Sigmoid colon (tissue), 7 donors: Measurements from ENCODE around the gene CACNA1C. TPM values are rescaled to one million over a fixed set of nuclear protein-coding genes. Genes with fewer than 3 reads are reported as not detected.
A peak's percentile ranks its signal among the peaks of the same experiment; 100 is the strongest.

ENCODE experiments used
- DNase-seq: peaks from one replicate; pipeline ENCODE4 v3.0.0-alpha.2; 2019
- H3K27ac ChIP-seq, 4 donors: fragments of 200-600 bp; sonication (generic); one replicate each; pipeline ENCODE4 v1.5.1; 2016 to 2019; ENCODE audit warnings: mild to moderate bottlenecking in 1 of 4
- H3K27me3 ChIP-seq, 3 donors: fragments of 200-600 bp; sonication (generic); one replicate each; pipeline ENCODE4 v1.5.1; 2019; ENCODE audit warnings: mild to moderate bottlenecking in 1 of 3
- H3K36me3 ChIP-seq, 4 donors: fragments of 200-600 bp; sonication (generic); one replicate each; pipeline ENCODE4 v1.5.1; 2016 to 2019
- H3K4me1 ChIP-seq, 4 donors: fragments of 200-600 bp; sonication (generic); one replicate each; pipeline ENCODE4 v1.5.1; 2017 to 2019
- H3K4me3 ChIP-seq, 4 donors: fragments of 200-600 bp; sonication (generic); one replicate each; pipeline ENCODE4 v1.5.1; 2017 to 2019; ENCODE audit warnings: mild to moderate bottlenecking in 2 of 4, moderate library complexity in 1 of 4
- H3K9me3 ChIP-seq, 4 donors: fragments of 200-600 bp in 3 of 4; sonication (generic) in 3 of 4; one replicate each; pipeline versions ENCODE4 v1.5.1 to v1.6.1; 2013 to 2019
- EP300 ChIP-seq, 4 donors: sonication (generic); formaldehyde crosslinking; IDR thresholded peaks; one replicate each; pipeline ENCODE4 v1.6.1; 2017; ENCODE audit warnings: antibody characterized with exemption in 4 of 4
- POLR2A ChIP-seq, 2 donors: fragments of 450-650 bp; IDR thresholded peaks; one replicate each; pipeline ENCODE4 v1.6.1; 2016; ENCODE audit warnings: antibody characterized with exemption in 2 of 2, mild to moderate bottlenecking in 2 of 2, moderate library complexity in 2 of 2
- POLR2AphosphoS5 ChIP-seq, 4 donors: sonication (generic); formaldehyde crosslinking; IDR thresholded peaks; one replicate each; pipeline ENCODE4 v1.6.1; 2017; ENCODE audit warnings: antibody characterized with exemption in 4 of 4
- WGBS, 2 donors: extraction: QIAGEN DNeasy Blood & Tissue Kit; methylation state at CpG; one replicate each; pipeline ENCODE4 v1.1.7; 2013; 5-methylcytosine and 5-hydroxymethylcytosine counted together
- intact Hi-C: fragments of 100-400 bp; cut with DNase I; formaldehyde crosslinking; loops from one replicate; pipeline ENCODE4 v1.15.1; 2023
- polyA plus RNA-seq, 3 donors: library from polyadenylated mRNA; stranded (reverse); fragments of 200-250 nt; gene quantifications; one replicate each; pipeline ENCODE4 v1.2.3, GENCODE V29; 2013
- total RNA-seq, 4 donors: library from RNA; depleted of rRNA; stranded (reverse); fragments of >200 nt; gene quantifications; one replicate each; pipeline ENCODE4 v1.1.0, GENCODE V29; 2016
- TF ChIP-seq, protein P1 (sequence below), 4 experiments: fragments of 450-650 bp in 3 of 4; fragments of 200-600 bp in 1 of 4; IDR thresholded peaks; one replicate each; pipeline ENCODE4 v1.5.1; 2016 to 2019; ENCODE audit warnings: antibody characterized with exemption in 4 of 4, mild to moderate bottlenecking in 3 of 4, moderate library complexity in 2 of 4
- donor health status: healthy with polysubstance abuse.
- donor health status: Bipolar disorder and iron deficiency.
- donor health status: healthy.

CACNA1C gene
- total and polyA plus RNA-seq, 7 donors: 0.46 to 213 (median 62.0) TPM

DNA sequence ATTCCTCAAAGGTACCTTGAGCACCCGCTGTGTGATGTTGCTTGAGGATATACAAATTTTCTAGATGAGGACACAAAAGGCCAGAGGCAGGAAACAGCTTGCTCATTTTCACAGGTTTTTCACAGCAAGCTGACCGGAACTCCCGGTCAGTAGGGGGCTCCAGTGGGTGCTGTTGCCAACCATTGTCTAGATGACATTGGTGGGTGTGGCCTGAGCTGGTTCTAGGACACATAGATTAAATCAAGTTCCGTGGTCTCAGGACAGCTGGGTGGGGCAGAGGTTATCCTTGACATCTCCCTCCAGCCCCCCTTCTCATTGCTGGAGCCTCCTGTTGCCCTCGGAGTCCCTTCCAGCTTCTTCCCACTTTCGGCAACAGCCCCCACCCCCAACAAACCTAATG lies 588.4 kb downstream of the CACNA1C start:
- no peaks in the 10 kb centered on the region for H3K9me3 ChIP-seq
- TF ChIP-seq POLR2AphosphoS5 (IDR thresholded peaks at IDR 0.05): no peak
- TF ChIP-seq, protein P1, sequence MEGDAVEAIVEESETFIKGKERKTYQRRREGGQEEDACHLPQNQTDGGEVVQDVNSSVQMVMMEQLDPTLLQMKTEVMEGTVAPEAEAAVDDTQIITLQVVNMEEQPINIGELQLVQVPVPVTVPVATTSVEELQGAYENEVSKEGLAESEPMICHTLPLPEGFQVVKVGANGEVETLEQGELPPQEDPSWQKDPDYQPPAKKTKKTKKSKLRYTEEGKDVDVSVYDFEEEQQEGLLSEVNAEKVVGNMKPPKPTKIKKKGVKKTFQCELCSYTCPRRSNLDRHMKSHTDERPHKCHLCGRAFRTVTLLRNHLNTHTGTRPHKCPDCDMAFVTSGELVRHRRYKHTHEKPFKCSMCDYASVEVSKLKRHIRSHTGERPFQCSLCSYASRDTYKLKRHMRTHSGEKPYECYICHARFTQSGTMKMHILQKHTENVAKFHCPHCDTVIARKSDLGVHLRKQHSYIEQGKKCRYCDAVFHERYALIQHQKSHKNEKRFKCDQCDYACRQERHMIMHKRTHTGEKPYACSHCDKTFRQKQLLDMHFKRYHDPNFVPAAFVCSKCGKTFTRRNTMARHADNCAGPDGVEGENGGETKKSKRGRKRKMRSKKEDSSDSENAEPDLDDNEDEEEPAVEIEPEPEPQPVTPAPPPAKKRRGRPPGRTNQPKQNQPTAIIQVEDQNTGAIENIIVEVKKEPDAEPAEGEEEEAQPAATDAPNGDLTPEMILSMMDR (IDR thresholded peaks at IDR 0.05): no peak
- TF ChIP-seq POLR2A (IDR thresholded peaks at IDR 0.05): no peak
- peak; percentile 54 for DNase-seq
- WGBS, 2 donors: 73 to 78% methylated on average over 6 of the region's 6 CpGs
- peaks cover 0 to 37% (median 13%) of the 10 kb centered on the region in 4 donors for H3K36me3 ChIP-seq
- no peaks in the 10 kb centered on the region for H3K27me3 ChIP-seq
- H3K27ac ChIP-seq: peak overlapping the region in 3 of 4 donors; percentile 25 to 69 (median 57)
- no peak overlapping the region for H3K4me3 ChIP-seq
- intact Hi-C loops: no loop called here
- peaks cover 0 to 23% (median 14%) of the 10 kb centered on the region in 4 donors for H3K4me1 ChIP-seq

DNA sequence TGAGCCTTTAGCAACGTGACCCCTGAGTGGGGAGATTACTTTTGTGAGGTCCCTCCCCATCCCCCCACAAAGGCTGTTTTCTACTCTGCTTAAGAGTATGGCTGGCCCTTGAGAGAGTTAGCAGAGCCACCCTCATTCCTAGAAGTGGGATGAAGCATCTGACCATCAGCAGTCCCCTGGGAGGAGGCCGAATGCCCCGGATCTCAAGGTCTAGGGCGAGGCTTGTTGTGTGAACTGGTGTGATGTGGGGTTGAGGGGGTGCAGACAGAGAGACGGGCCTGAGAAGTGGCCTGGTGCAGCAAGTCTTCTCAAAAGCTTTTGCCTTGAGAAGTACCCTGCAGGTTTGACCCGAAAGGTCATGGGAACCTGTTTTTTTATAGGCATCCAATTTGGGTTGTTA lies 589.0 kb downstream of the CACNA1C start:
- 82 to 83% methylated on average over 6 of the region's 6 CpGs for WGBS, 2 donors
- H3K36me3 ChIP-seq: peaks cover 0 to 37% (median 13%) of the 10 kb centered on the region in 4 donors
- H3K9me3 ChIP-seq: no peaks in the 10 kb centered on the region
- peak overlapping the region in 1 of 4 donors; percentile 69 for H3K27ac ChIP-seq
- intact Hi-C loops: no loop called here
- TF ChIP-seq POLR2A (IDR thresholded peaks at IDR 0.05) (no peak), POLR2AphosphoS5 (IDR thresholded peaks at IDR 0.05) (no peak), EP300 (IDR thresholded peaks at IDR 0.05) (no peak)
- TF ChIP-seq, protein P1 (IDR thresholded peaks at IDR 0.05): no peak
- peak; percentile 55 for DNase-seq
- no peaks in the 10 kb centered on the region for H3K27me3 ChIP-seq
- H3K4me3 ChIP-seq: no peak overlapping the region
- peaks cover 0 to 23% (median 14%) of the 10 kb centered on the region in 4 donors for H3K4me1 ChIP-seq

GRCh38 chr12:2642176-2642892 lies 589.5 kb downstream of the CACNA1C start:
- peaks cover 0 to 37% (median 13%) of the 10 kb centered on the region in 4 donors for H3K36me3 ChIP-seq
- no peak overlapping the region for H3K27ac ChIP-seq
- no peak overlapping the region for H3K4me3 ChIP-seq
- no peaks in the 10 kb centered on the region for H3K27me3 ChIP-seq
- DNase-seq: peak; percentile 9
- TF ChIP-seq, protein P1 (IDR thresholded peaks at IDR 0.05): no peak
- TF ChIP-seq POLR2A (IDR thresholded peaks at IDR 0.05) (no peak), EP300 (IDR thresholded peaks at IDR 0.05) (no peak), POLR2AphosphoS5 (IDR thresholded peaks at IDR 0.05) (no peak)
- no peaks in the 10 kb centered on the region for H3K9me3 ChIP-seq
- WGBS, 2 donors: 30 to 52% methylated on average over 10 of the region's 10 CpGs
- peaks cover 0 to 23% (median 14%) of the 10 kb centered on the region in 4 donors for H3K4me1 ChIP-seq
- intact Hi-C loops: no loop called here

- Histone ChIP-seq H3K4me1 (peaks cover 0 to 23% (median 14%) of the 10 kb centered on the region in 4 donors), H3K36me3 (peaks cover 0 to 37% (median 13%) of the 10 kb centered on the region in 4 donors), H3K27me3 (no peaks in the 10 kb centered on the region), H3K4me3 (no peak overlapping the region), H3K9me3 (no peaks in the 10 kb centered on the region), H3K27ac (no peak overlapping the region)
- intact Hi-C loops: no loop called here
- 88 to 89% methylated on average over 7 of the region's 7 CpGs for WGBS, 2 donors
- DNase-seq: peak; percentile 46
- no peak for TF ChIP-seq POLR2A (IDR thresholded peaks at IDR 0.05)
- TF ChIP-seq POLR2AphosphoS5 (IDR thresholded peaks at IDR 0.05): no peak
- no peak for TF ChIP-seq EP300 (IDR thresholded peaks at IDR 0.05)
- TF ChIP-seq, protein P1 (IDR thresholded peaks at IDR 0.05): no peak
These were observed 590.2 kb downstream of the CACNA1C start for GRCh38 chr12:2642896-2643425.
